Measurements from ENCODE around the gene PTPN7. TPM values are rescaled to one million over a fixed set of nuclear protein-coding genes. Genes with fewer than 3 reads are reported as not detected.
A peak's percentile ranks its signal among the peaks of the same experiment; 100 is the strongest.
"Not testable (repeated sequence)": the region's sequence is repeated elsewhere in the genome, so short reads cannot be mapped to it uniquely, and the experiment has no call there.

Gene PTPN7
- total RNA-seq, 6 donors from 2014 or later = 4.6 to 9.3 (median 7.7) TPM

DNA sequence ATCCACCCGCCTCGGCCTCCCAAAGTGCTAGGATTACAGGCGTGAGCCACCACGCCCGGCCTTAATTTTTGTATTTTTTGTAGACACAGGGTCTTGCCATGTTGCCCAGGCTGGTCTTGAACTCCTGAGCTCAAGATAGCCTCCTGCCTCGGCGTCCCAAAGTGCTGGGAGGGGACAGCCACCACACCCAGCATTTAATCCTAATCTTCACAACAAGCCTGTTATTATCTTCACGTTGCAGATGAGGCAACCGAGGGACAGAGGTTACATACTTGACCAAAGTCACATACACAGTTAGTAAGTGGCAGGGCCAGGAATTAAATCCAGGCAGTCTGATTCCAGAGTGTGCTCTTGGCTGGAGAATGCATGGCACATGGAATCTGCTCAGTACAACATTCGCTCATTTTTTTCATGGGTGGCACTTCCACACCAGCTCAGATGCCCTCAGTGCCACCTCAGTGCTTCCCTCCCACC is 42.5 kb downstream of the PTPN7 start:
- no peaks in the 10 kb centered on the region for H3K36me3 ChIP-seq
- no peaks in the 10 kb centered on the region for H3K9me3 ChIP-seq
- no peaks in the 10 kb centered on the region for H3K27me3 ChIP-seq
- no peak for ATAC-seq (ENCODE audit: low FRiP score in 2 of 2)
- no peak for DNase-seq
- no peak overlapping the region for H3K4me3 ChIP-seq
- WGBS, 2 donors = 77 to 78% methylated on average over 10 of the region's 10 CpGs
- no peak overlapping the region for H3K27ac ChIP-seq
- H3K4me1 ChIP-seq = peaks cover 0 to 12% (median 8%) of the 10 kb centered on the region in 4 donors
- TF ChIP-seq, protein P1, sequence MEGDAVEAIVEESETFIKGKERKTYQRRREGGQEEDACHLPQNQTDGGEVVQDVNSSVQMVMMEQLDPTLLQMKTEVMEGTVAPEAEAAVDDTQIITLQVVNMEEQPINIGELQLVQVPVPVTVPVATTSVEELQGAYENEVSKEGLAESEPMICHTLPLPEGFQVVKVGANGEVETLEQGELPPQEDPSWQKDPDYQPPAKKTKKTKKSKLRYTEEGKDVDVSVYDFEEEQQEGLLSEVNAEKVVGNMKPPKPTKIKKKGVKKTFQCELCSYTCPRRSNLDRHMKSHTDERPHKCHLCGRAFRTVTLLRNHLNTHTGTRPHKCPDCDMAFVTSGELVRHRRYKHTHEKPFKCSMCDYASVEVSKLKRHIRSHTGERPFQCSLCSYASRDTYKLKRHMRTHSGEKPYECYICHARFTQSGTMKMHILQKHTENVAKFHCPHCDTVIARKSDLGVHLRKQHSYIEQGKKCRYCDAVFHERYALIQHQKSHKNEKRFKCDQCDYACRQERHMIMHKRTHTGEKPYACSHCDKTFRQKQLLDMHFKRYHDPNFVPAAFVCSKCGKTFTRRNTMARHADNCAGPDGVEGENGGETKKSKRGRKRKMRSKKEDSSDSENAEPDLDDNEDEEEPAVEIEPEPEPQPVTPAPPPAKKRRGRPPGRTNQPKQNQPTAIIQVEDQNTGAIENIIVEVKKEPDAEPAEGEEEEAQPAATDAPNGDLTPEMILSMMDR (IDR thresholded peaks at IDR 0.05) = no peak

DNA sequence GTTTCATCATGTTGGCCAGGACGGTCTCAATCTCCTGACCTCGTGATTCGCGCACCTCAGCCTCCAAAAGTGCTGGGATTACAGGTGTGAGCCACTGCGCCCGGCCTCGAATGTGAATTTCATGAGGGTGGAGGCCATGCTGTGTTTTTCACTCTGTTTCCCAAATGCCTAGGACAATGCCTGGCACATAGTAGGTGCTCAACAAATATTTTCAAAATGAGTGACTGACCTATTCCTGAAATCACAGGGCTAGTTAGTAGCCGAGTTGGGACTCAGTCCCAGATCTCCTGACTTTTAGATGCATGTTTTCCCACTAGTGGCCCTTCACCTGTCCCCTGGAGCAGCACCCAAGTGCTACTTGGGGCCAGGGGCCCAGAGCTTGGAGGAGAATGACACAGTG is 44.1 kb downstream of the PTPN7 start:
- Histone ChIP-seq H3K4me3 (no peak overlapping the region), H3K4me1 (peaks cover 0 to 11% (median 10%) of the 10 kb centered on the region in 4 donors), H3K36me3 (no peaks in the 10 kb centered on the region), H3K27ac (no peak overlapping the region), H3K27me3 (no peaks in the 10 kb centered on the region), H3K9me3 (no peaks in the 10 kb centered on the region)
- TF ChIP-seq, protein P1 (IDR thresholded peaks at IDR 0.05) = no peak
- TF ChIP-seq POLR2A (IDR thresholded peaks at IDR 0.05) (no peak), EP300 (IDR thresholded peaks at IDR 0.05) (no peak), POLR2AphosphoS5 (IDR thresholded peaks at IDR 0.05) (no peak)
- no peak for ATAC-seq (ENCODE audit: low FRiP score in 2 of 2)
- WGBS, 2 donors = 92 to 96% methylated on average over 8 of the region's 8 CpGs
- DNase-seq = no peak

DNA sequence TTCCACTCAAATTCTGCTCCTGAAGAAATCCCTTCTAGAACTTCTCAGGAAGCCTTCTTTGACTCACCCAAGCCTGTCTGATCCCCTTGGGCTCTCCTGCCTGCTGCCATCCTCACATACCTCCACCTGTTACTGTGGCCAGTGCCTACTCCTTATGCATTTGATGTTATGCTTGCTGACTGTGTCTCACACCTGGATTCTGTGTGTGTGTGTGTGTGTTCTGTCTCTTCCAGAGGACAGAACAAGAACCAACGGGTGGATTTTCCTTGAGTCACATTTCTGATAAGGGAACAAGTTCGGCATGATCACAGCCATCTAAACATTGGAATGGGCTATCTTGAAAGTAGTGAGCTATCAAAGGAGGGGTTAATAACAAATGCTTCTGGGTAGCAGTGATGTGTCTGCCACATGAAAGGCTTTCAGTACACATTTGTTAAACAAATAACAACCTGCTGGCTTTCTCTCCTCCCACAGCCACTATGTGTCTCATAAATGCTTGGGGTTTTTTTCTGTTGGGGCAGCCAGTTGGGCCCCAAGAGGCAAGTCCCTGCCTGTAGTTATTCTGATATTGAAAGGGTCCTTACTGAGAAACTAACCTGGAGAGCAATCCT is 46.6 kb downstream of the PTPN7 start:
- Histone ChIP-seq H3K4me1 (peaks cover 0 to 11% (median 10%) of the 10 kb centered on the region in 4 donors), H3K4me3 (no peak overlapping the region), H3K27me3 (no peaks in the 10 kb centered on the region), H3K36me3 (no peaks in the 10 kb centered on the region), H3K9me3 (no peaks in the 10 kb centered on the region), H3K27ac (peak overlapping the region in 3 of 4 donors; percentile 30 to 49 (median 42))
- WGBS, 2 donors = 60 to 62% methylated on average over 2 of the region's 2 CpGs
- no peak for DNase-seq
- TF ChIP-seq POLR2AphosphoS5 (IDR thresholded peaks at IDR 0.05) (no peak), POLR2A (IDR thresholded peaks at IDR 0.05) (no peak), EP300 (IDR thresholded peaks at IDR 0.05) (no peak)
- TF ChIP-seq, protein P1 (IDR thresholded peaks at IDR 0.05) = no peak
- ATAC-seq (ENCODE audit: low FRiP score in 2 of 2) = no peak

DNA sequence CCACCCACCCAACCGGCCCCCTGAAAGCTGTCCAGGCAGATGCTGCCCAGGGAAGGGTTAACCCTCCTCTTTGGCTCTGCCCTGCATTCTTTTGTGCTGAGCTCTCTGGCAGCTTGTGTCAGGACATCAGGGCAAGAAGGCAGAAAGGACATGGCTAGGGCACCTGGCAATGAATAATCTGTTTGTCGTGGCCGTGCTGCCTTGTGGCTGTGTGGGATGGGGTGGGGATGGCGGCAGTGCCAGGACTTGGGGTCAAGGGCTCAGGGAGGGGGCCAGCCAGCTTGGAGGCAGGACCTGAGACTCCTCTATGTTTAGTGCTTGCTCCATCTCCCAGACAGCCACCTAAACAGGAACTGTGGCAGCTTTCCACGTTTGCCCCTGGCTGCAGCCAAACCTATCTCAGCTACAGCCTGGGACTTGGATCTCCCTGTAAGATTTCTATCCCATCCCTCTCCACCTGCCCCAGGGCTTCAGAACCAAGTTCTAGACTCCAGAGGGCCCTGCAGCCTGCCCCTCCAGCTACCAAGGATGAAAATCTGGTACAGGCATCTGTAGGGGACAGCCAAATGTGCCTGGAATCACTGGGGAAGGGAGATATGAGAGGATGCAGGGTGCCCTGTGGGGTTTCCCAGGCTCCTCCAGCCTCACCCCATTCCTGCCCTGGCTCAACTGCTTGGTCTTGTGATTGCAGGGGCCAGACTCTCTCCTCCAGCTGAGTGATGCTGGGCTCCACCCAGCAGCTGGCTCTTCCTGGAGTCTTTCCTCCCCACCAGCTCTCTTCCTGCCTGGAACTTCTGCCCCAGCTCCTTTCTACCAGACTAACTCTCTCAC is 47.3 kb downstream of the PTPN7 start:
- peak in 1 of 2 donors; percentile 51 for DNase-seq
- H3K27me3 ChIP-seq = no peaks in the 10 kb centered on the region
- H3K4me1 ChIP-seq = peaks cover 0 to 16% (median 10%) of the 10 kb centered on the region in 4 donors
- TF ChIP-seq POLR2A (IDR thresholded peaks at IDR 0.05) (no peak), POLR2AphosphoS5 (IDR thresholded peaks at IDR 0.05) (no peak), EP300 (IDR thresholded peaks at IDR 0.05) (no peak)
- TF ChIP-seq, protein P1 (IDR thresholded peaks at IDR 0.05) = no peak
- H3K9me3 ChIP-seq = no peaks in the 10 kb centered on the region
- H3K36me3 ChIP-seq = no peaks in the 10 kb centered on the region
- WGBS, 2 donors = 20 to 36% methylated on average over 1 to 5 of the region's 5 CpGs
- peak; percentile 54 to 63 for ATAC-seq (ENCODE audit: low FRiP score in 2 of 2)
- no peak overlapping the region for H3K4me3 ChIP-seq
- peak overlapping the region; percentile 30 to 49 (median 36) for H3K27ac ChIP-seq

DNA sequence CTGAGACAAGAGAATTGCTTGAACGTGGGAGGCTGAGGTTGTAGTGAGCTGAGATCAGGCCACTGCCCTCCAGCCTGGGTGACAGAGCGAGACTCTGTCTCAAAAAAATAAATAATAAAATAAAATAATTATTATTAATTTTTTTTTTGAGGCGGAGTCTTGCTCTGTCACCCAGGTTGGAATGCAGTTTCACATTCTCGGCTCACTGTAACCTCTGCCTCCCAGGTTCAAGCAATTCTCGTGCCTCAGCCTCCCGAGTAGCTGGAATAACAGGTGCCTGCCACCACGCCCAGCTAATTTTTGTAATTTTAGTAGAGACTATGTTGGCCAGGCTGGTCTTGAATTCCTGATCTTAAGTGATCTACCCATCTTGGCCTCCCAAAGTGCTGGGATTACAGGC is 48.8 kb downstream of the PTPN7 start:
- not testable (repeated sequence) for H3K27ac ChIP-seq, DNase-seq, H3K27me3 ChIP-seq

More for the DNA sequence above, 48.8 kb downstream of the PTPN7 start:
- ATAC-seq (ENCODE audit: low FRiP score in 2 of 2); H3K4me3 ChIP-seq; H3K9me3 ChIP-seq; H3K36me3 ChIP-seq: not testable (repeated sequence)
- WGBS, 2 donors = 89 to 91% methylated on average over 7 of the region's 7 CpGs
- H3K4me1 ChIP-seq = peaks cover 3 to 30% (median 15%) of the 10 kb centered on the region in 4 donors
